LNCAP (cell line): ENCODE data around the gene ALS2CL.

Experiments
- CTCF ChIP-seq: fragments of 450-650 bp; IDR thresholded peaks from 2 replicates; pipeline ENCODE4 v1.5.1; 2017; ENCODE audit warnings: mild to moderate bottlenecking

Gene ALS2CL, protein sequence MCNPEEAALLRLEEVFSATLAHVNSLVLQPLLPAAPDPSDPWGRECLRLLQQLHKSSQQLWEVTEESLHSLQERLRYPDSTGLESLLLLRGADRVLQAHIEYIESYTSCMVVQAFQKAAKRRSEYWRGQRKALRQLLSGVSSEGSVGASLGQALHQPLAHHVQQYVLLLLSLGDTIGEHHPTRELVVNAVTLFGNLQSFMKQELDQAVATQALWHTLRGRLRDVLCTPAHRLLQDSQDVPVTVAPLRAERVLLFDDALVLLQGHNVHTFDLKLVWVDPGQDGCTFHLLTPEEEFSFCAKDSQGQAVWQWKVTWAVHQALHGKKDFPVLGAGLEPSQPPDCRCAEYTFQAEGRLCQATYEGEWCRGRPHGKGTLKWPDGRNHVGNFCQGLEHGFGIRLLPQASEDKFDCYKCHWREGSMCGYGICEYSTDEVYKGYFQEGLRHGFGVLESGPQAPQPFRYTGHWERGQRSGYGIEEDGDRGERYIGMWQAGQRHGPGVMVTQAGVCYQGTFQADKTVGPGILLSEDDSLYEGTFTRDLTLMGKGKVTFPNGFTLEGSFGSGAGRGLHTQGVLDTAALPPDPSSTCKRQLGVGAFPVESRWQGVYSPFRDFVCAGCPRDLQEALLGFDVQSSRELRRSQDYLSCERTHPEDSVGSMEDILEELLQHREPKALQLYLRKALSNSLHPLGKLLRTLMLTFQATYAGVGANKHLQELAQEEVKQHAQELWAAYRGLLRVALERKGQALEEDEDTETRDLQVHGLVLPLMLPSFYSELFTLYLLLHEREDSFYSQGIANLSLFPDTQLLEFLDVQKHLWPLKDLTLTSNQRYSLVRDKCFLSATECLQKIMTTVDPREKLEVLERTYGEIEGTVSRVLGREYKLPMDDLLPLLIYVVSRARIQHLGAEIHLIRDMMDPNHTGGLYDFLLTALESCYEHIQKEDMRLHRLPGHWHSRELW

GRCh38 chr3:46693038-46693891, at the start of gene ALS2CL:
TSS of gene ALS2CL (minus strand) at chr3:46693679. CDS start at chr3:46689440, 4,239 bp downstream.
- no peak for TF ChIP-seq CTCF

DNA sequence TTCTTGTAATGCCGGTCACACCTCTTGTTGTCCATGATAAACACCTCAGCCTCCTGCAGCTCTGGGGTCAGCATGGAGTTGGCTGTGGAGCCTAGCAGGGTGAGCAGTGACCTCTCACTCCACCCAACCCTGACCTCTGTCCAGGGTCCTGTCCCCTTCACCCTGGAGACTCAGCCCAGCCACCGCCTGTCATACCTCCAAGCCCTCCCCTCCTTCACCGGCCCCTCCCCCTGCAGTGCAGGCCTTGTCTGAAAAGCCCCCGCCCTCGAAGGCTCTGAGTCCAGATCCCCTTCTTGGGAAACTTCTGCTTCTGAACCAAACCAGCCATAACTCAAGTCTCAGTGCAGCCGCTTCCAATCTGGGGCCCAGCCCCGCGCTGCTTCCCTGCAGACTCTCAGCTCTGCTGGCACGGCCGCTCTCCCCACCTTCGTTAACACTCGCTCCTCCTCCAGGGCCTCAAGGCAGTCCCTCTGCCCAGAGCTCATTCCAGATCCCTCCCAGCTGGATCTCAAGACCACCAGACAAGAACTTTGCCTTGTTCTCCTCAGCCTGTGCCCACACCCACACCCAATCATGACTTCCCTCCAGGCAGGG, 49.6 kb upstream of the ALS2CL start:
- TF ChIP-seq CTCF: no peak

DNA sequence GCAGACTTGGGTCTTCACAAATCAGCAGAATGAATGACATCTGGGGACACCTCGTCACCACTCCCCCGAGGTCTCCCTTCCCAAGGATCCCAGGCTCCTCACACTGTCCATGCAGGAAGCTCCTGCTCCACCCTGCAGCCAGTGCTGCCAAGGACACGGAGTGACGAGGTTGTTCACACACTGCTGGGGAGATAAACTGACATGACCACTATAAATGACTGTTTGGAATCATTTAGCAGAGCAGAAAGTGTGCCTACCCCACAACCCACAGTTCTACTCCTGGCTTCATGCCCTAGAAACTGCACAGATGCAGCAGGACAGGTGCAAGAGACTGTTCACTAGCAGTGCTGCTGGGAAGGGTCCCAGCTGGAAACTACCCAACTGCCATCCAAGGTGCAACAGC, 43.9 kb upstream of the ALS2CL start:
- no peak for TF ChIP-seq CTCF

DNA sequence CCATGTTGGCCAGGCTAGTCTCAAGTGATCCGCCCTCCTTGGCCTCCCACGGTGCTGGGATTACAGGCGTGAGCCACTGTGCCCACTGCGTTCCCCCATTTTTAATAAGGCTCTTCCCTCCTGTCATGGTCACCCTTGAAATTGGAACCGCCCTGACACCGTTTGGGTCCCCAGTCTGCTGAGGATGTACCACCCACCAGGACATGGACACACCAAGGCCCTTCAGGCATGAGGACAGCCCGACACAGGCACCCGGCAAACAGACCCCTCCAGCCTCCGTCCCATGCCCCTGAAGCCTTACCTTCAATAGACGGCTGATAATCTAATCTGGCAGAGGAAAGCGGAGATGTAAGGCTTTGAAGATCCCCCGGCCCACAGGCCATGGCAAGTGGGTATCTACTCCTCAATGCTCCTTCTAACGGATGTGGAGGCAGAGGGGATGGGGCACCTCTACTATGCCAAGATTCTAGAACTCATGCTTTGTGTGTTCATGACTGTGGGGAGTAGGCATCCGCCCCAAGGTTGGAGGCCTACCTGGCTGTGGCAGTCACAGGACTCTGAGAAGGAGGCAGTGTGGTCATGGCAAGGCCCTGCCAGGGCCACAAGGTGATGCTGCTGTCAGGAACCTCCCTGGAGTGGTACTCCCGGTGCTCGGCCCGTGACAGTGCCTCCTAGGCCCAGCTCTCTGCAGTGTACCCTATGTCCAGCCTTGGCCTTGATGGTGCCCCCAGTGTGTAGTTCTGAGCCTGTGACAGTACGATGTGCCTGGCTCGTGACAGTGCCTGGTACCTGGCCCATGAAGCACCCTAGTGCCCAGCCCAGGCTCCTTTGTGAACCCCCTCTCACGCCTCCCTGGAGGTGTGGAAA, 42.8 kb upstream of the ALS2CL start:
- no peak for TF ChIP-seq CTCF

GRCh38 chr3:46734773-46735172, 41.3 kb upstream of the ALS2CL start:
- TF ChIP-seq CTCF: no peak

GRCh38 chr3:46733026-46733800, 39.7 kb upstream of the ALS2CL start:
- TF ChIP-seq CTCF: no peak
